ENCODE results near the gene METTL1. TPM values are rescaled to one million over a fixed set of nuclear protein-coding genes. Genes with fewer than 3 reads are reported as not detected.

Gene METTL1
- total RNA-seq, 1 experiment from 2014 or later, result 37.8 TPM

- peaks cover 38% of the 10 kb centered on the region for H3K36me3 Mint-ChIP-seq (ENCODE audit: insufficient read depth, unreplicated experiment)
- intact Hi-C loops (cut with micrococcal nuclease; ENCODE audit: unreplicated experiment), result no loop called here
- peaks cover 27% of the 10 kb centered on the region for H3K4me1 Mint-ChIP-seq (ENCODE audit: low read depth, unreplicated experiment)
- no peaks in the 10 kb centered on the region for H3K27me3 ChIP-seq (replicated peaks; ENCODE audit: control insufficient read depth, insufficient read depth, low read length)
- no TSS peak for BruUV-seq (replicated peaks)
- peak within 1 kb of the TSS; percentile 82 for H3K4me3 Mint-ChIP-seq (ENCODE audit: unreplicated experiment)
- CTCF ChIA-PET, result no interaction called here
- H3K27ac Mint-ChIP-seq (ENCODE audit: unreplicated experiment), result peak within 1 kb of the TSS; percentile 45
- no peaks in the 10 kb centered on the region for H3K9me3 Mint-ChIP-seq (ENCODE audit: unreplicated experiment)
- DNase-seq, result peak; percentile 86 to 88
- peaks cover 3% of the 10 kb centered on the region; the same call in 1 of the 2 replicates for H3K36me3 ChIP-seq (ENCODE audit: control insufficient read depth, insufficient read depth, low read length)
- peaks cover 16% of the 10 kb centered on the region; the same call in 1 of the 2 replicates for H3K4me1 ChIP-seq
- no peaks in the 10 kb centered on the region for H3K27me3 Mint-ChIP-seq (ENCODE audit: insufficient read depth, unreplicated experiment)
- no peaks in the 10 kb centered on the region for H3K9me3 ChIP-seq
- TF ChIP-seq CTCF (IDR thresholded peaks at IDR 0.05; ENCODE audit: insufficient read depth in 1 of 2, low read depth in 1 of 2, low read length in 1 of 2, severe bottlenecking in 1 of 2, unreplicated experiment in 1 of 2), result no peak
- POLR2A ChIA-PET, result no interaction called here
- H3K4me3 ChIP-seq (ENCODE audit: low read depth, low read length), result peak within 1 kb of the TSS; percentile 67
Measured at GRCh38 chr12:57754411-57755193, 17.3 kb downstream of the METTL1 start, which contains the start of gene MARCHF9. MARCHF9 (plus strand) TSS chr12:57755103; CDS start chr12:57755529, 426 bp downstream.

- CTCF ChIA-PET, result no interaction called here
- no peak for TF ChIP-seq CTCF (IDR thresholded peaks at IDR 0.05; ENCODE audit: insufficient read depth in 1 of 2, low read depth in 1 of 2, low read length in 1 of 2, severe bottlenecking in 1 of 2, unreplicated experiment in 1 of 2)
- peaks cover 45% of the 10 kb centered on the region for H3K36me3 Mint-ChIP-seq (ENCODE audit: insufficient read depth, unreplicated experiment)
Measured at GRCh38 chr12:57753756-57754337, 18.1 kb downstream of the METTL1 start.

GRCh38 chr12:57752668-57753000 is 19.3 kb downstream of the METTL1 start:
- Mint-ChIP-seq H3K27me3 (ENCODE audit: insufficient read depth, unreplicated experiment) (no peaks in the 10 kb centered on the region), H3K4me3 (ENCODE audit: unreplicated experiment) (peak overlapping the region; percentile 99), H3K4me1 (ENCODE audit: low read depth, unreplicated experiment) (peaks cover 27% of the 10 kb centered on the region), H3K9me3 (ENCODE audit: unreplicated experiment) (no peaks in the 10 kb centered on the region), H3K27ac (ENCODE audit: unreplicated experiment) (peak overlapping the region; percentile 99), H3K36me3 (ENCODE audit: insufficient read depth, unreplicated experiment) (peaks cover 57% of the 10 kb centered on the region)
- peaks cover 16% of the 10 kb centered on the region; the same call in 1 of the 2 replicates for H3K4me1 ChIP-seq
- peaks cover 3% of the 10 kb centered on the region; the same call in 1 of the 2 replicates for H3K36me3 ChIP-seq (ENCODE audit: control insufficient read depth, insufficient read depth, low read length)
- peak overlapping the region; percentile 25 for H3K4me3 ChIP-seq (ENCODE audit: low read depth, low read length)
- POLR2A ChIA-PET, result no interaction called here
- TF ChIP-seq CTCF (IDR thresholded peaks at IDR 0.05; ENCODE audit: insufficient read depth in 1 of 2, low read depth in 1 of 2, low read length in 1 of 2, severe bottlenecking in 1 of 2, unreplicated experiment in 1 of 2), result no peak
- CTCF ChIA-PET, result interaction anchor here (1.1 kb wide), 1 partner anchor 20 kb away, joined by 3 read pairs; the partner anchor contains the start of genes EEF1AKMT3 and METTL1
- no TSS peak for BruUV-seq (replicated peaks)
- intact Hi-C loops (cut with micrococcal nuclease; ENCODE audit: unreplicated experiment), result loop anchor here (2.0 kb wide), 1 partner anchor 14 kb away; the partner anchor contains the start of gene CYP27B1
- H3K9me3 ChIP-seq, result no peaks in the 10 kb centered on the region
- no peaks in the 10 kb centered on the region for H3K27me3 ChIP-seq (replicated peaks; ENCODE audit: control insufficient read depth, insufficient read depth, low read length)
- no peak for DNase-seq

More at GRCh38 chr12:57753756-57754337, 18.1 kb downstream of the METTL1 start:
- no peaks in the 10 kb centered on the region for H3K9me3 ChIP-seq
- peak overlapping the region; percentile 82 for H3K4me3 Mint-ChIP-seq (ENCODE audit: unreplicated experiment)
- POLR2A ChIA-PET, result no interaction called here
- no peaks in the 10 kb centered on the region for H3K27me3 Mint-ChIP-seq (ENCODE audit: insufficient read depth, unreplicated experiment)
- peaks cover 3% of the 10 kb centered on the region; the same call in 1 of the 2 replicates for H3K36me3 ChIP-seq (ENCODE audit: control insufficient read depth, insufficient read depth, low read length)
- H3K4me1 Mint-ChIP-seq (ENCODE audit: low read depth, unreplicated experiment), result peaks cover 27% of the 10 kb centered on the region
- no TSS peak for BruUV-seq (replicated peaks)
- DNase-seq, result no peak
- H3K4me1 ChIP-seq, result peaks cover 16% of the 10 kb centered on the region; the same call in 1 of the 2 replicates
- no peak overlapping the region for H3K4me3 ChIP-seq (ENCODE audit: low read depth, low read length)
- no peaks in the 10 kb centered on the region for H3K9me3 Mint-ChIP-seq (ENCODE audit: unreplicated experiment)
- intact Hi-C loops (cut with micrococcal nuclease; ENCODE audit: unreplicated experiment), result loop anchor here (2.0 kb wide), 1 partner anchor 13 kb away; the partner anchor contains the start of gene CYP27B1
- peak overlapping the region; percentile 45 for H3K27ac Mint-ChIP-seq (ENCODE audit: unreplicated experiment)
- no peaks in the 10 kb centered on the region for H3K27me3 ChIP-seq (replicated peaks; ENCODE audit: control insufficient read depth, insufficient read depth, low read length)

Data from Caco-2 (cell line).